Measurements from ENCODE around the gene RNF151. TPM values are rescaled to one million over a fixed set of nuclear protein-coding genes. Genes with fewer than 3 reads are reported as not detected.

Gene RNF151
- total RNA-seq, 1 donor from 2014 or later = not detected

DNA sequence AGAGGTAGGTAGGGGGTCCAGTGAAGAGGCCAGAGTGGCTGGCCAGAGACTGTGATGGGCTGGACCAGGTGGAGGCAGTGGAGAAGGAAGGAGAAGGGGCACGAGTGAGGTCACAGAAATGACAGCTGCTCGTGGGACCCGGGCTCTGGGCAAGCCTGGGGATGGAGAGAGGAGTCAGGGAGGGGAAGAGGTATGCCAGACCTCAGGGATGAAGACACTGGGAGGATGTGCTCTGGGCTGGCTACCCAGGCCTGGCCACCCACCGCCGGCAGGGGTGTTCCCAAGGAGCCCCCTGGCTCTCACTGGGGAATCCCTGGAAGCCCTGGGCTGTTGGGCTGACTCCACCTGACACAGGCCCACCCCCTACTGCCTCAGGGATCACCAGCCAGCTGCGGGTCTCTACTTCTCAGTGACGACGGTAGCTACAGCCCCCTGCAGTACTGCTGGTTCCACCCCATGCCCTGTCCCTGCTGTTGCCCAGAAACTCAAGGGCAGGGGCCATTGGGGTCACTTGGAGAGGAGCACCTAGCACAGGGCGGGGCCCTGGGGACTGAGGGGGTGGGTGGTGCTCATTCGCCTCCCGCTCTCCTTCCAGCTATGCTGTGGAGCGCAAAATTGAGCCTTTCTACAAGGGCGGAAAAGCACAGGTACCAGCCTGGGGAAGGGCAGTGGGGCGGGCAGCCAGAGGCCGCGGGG, 7.0 kb downstream of the RNF151 start:
- H3K4me2 ChIP-seq (ENCODE audit: low read length) = no peak overlapping the region
- H4K20me1 ChIP-seq (ENCODE audit: insufficient read depth, low read length) = peaks cover 22% of the 10 kb centered on the region
- DNase-seq (ENCODE audit: low read depth) (no peak), FAIRE-seq (no peak)
- H3K27ac ChIP-seq (ENCODE audit: low read depth, low read length) = no peak overlapping the region
- H3K4me1 Mint-ChIP-seq (ENCODE audit: low read depth, unreplicated experiment) = peaks cover 11% of the 10 kb centered on the region
- H3K9me3 Mint-ChIP-seq (ENCODE audit: unreplicated experiment) = no peaks in the 10 kb centered on the region
- peaks cover 6% of the 10 kb centered on the region for H3K36me3 Mint-ChIP-seq (ENCODE audit: low read depth, unreplicated experiment)
- H3K36me3 ChIP-seq (ENCODE audit: insufficient read depth, low read length) = peaks cover 7% of the 10 kb centered on the region
- H3K9me3 ChIP-seq (ENCODE audit: insufficient read depth, low read depth, low read length) = no peaks in the 10 kb centered on the region
- H3K4me3 ChIP-seq (ENCODE audit: insufficient read depth, low read depth, low read length) = no peak overlapping the region
- H3K27ac Mint-ChIP-seq (ENCODE audit: unreplicated experiment) = no peak overlapping the region
- TF ChIP-seq EZH2 (IDR thresholded peaks at IDR 0.05; ENCODE audit: insufficient read depth, low read length) = no peak
- TF ChIP-seq, protein P1, sequence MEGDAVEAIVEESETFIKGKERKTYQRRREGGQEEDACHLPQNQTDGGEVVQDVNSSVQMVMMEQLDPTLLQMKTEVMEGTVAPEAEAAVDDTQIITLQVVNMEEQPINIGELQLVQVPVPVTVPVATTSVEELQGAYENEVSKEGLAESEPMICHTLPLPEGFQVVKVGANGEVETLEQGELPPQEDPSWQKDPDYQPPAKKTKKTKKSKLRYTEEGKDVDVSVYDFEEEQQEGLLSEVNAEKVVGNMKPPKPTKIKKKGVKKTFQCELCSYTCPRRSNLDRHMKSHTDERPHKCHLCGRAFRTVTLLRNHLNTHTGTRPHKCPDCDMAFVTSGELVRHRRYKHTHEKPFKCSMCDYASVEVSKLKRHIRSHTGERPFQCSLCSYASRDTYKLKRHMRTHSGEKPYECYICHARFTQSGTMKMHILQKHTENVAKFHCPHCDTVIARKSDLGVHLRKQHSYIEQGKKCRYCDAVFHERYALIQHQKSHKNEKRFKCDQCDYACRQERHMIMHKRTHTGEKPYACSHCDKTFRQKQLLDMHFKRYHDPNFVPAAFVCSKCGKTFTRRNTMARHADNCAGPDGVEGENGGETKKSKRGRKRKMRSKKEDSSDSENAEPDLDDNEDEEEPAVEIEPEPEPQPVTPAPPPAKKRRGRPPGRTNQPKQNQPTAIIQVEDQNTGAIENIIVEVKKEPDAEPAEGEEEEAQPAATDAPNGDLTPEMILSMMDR (IDR thresholded peaks at IDR 0.05; ENCODE audit: insufficient read depth, low read depth, low read length) = no peak
- no peaks in the 10 kb centered on the region for H3K27me3 ChIP-seq (ENCODE audit: insufficient read depth, low read length)
- peaks cover 11% of the 10 kb centered on the region for H3K4me1 ChIP-seq (ENCODE audit: insufficient read depth, low read length)
- H3K27me3 Mint-ChIP-seq (ENCODE audit: low read depth, unreplicated experiment) = no peaks in the 10 kb centered on the region
- no peak overlapping the region for H2AFZ ChIP-seq (ENCODE audit: low read depth, low read length)
- H3K79me2 ChIP-seq (ENCODE audit: insufficient read depth, low read length) = peaks cover 35% of the 10 kb centered on the region
- H3K4me3 Mint-ChIP-seq (ENCODE audit: unreplicated experiment) = peak overlapping the region; percentile 93
- no peak overlapping the region for H3K9ac ChIP-seq (ENCODE audit: low read length)

DNA sequence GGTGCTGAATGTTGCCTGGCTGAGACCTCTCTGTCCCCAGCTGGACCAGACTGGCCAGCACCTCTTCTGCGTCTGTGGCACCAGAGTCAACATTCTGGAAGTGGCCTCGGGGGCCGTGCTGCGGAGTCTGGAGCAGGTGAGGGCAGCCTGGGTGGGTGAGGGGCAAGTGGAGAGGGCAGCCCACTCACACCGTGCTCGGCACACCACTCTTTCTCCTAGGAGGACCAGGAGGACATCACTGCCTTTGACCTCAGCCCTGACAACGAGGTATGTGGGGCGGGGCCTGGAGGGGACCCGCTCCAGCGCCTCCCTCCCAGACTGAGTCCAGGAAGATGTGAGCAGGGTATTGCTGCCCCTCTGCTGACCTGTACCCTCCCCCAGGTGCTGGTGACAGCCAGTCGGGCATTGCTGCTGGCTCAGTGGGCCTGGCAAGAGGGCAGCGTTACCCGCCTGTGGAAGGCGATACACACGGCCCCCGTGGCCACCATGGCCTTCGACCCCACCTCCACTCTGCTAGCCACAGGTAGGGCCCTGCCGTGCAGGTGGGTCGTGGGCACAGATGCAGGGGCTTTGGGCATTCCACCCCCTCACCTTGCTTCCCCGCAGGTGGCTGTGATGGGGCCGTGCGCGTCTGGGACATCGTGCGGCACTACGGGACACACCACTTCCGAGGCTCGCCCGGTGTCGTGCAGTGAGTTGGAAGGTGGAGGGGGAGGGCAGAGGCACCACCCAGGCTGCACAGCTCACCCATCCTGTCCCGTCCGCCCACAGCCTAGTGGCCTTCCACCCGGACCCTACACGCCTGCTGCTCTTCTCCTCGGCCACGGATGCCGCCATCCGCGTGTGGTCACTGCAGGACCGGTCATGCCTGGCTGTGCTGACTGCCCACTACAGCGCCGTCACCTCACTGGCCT, 7.8 kb downstream of the RNF151 start:
- Histone ChIP-seq H3K9ac (ENCODE audit: low read length) (no peak overlapping the region), H3K27me3 (ENCODE audit: insufficient read depth, low read length) (no peaks in the 10 kb centered on the region), H3K36me3 (ENCODE audit: insufficient read depth, low read length) (peaks cover 7% of the 10 kb centered on the region), H4K20me1 (ENCODE audit: insufficient read depth, low read length) (peaks cover 23% of the 10 kb centered on the region), H3K4me3 (ENCODE audit: insufficient read depth, low read depth, low read length) (no peak overlapping the region), H3K79me2 (ENCODE audit: insufficient read depth, low read length) (peaks cover 35% of the 10 kb centered on the region), H3K4me2 (ENCODE audit: low read length) (no peak overlapping the region), H3K4me1 (ENCODE audit: insufficient read depth, low read length) (peaks cover 11% of the 10 kb centered on the region), H2AFZ (ENCODE audit: low read depth, low read length) (no peak overlapping the region), H3K27ac (ENCODE audit: low read depth, low read length) (no peak overlapping the region), H3K9me3 (ENCODE audit: insufficient read depth, low read depth, low read length) (no peaks in the 10 kb centered on the region)
- Mint-ChIP-seq H3K27me3 (ENCODE audit: low read depth, unreplicated experiment) (no peaks in the 10 kb centered on the region), H3K4me3 (ENCODE audit: unreplicated experiment) (peak overlapping the region; percentile 40), H3K27ac (ENCODE audit: unreplicated experiment) (no peak overlapping the region), H3K9me3 (ENCODE audit: unreplicated experiment) (no peaks in the 10 kb centered on the region), H3K36me3 (ENCODE audit: low read depth, unreplicated experiment) (peaks cover 6% of the 10 kb centered on the region), H3K4me1 (ENCODE audit: low read depth, unreplicated experiment) (peaks cover 11% of the 10 kb centered on the region)
- no peak for FAIRE-seq
- DNase-seq (ENCODE audit: low read depth) = no peak
- no peak for TF ChIP-seq EZH2 (IDR thresholded peaks at IDR 0.05; ENCODE audit: insufficient read depth, low read length)
- TF ChIP-seq, protein P1 (IDR thresholded peaks at IDR 0.05; ENCODE audit: insufficient read depth, low read depth, low read length) = no peak

Measured in astrocyte (in vitro differentiated cells and primary cell).